HEK293 (cell line): ENCODE data around the gene NFIX.
A peak's percentile ranks its signal among the peaks of the same experiment; 100 is the strongest.

Experiments
- BCL11B ChIP-seq: fragments of 450-650 bp; formaldehyde crosslinking; IDR thresholded peaks from 2 replicates; pipeline ENCODE4 v1.5.1; 2016; ENCODE audit warnings: low read depth, missing biosample characterization, missing genetic modification characterization
- GLI4 ChIP-seq: fragments of 450-650 bp; formaldehyde crosslinking; IDR thresholded peaks from 2 replicates; pipeline ENCODE4 v1.5.1; 2016; ENCODE audit warnings: missing biosample characterization, missing genetic modification characterization
- KLF16 ChIP-seq: fragments of 450-650 bp; formaldehyde crosslinking; IDR thresholded peaks from 2 replicates; pipeline ENCODE4 v1.5.1; 2017; ENCODE audit warnings: missing biosample characterization, missing genetic modification characterization
- KLF9 ChIP-seq: fragments of 450-650 bp; formaldehyde crosslinking; IDR thresholded peaks from 2 replicates; pipeline ENCODE4 v1.5.1; 2016; ENCODE audit warnings: missing biosample characterization, missing genetic modification characterization, low read depth
- SP7 ChIP-seq: fragments of 450-650 bp; formaldehyde crosslinking; IDR thresholded peaks from 2 replicates; pipeline ENCODE4 v1.5.1; 2016; ENCODE audit warnings: missing biosample characterization, missing genetic modification characterization
- TRIM28 ChIP-seq: IDR thresholded peaks from 2 replicates; pipeline ENCODE4 v1.6.1; 2011; ENCODE audit warnings: low read length, control low read depth, borderline replicate concordance
- ZBTB20 ChIP-seq: fragments of 450-650 bp; formaldehyde crosslinking; IDR thresholded peaks from 2 replicates; pipeline ENCODE4 v1.5.1; 2016; ENCODE audit warnings: missing biosample characterization, missing genetic modification characterization
- ZBTB21 ChIP-seq: fragments of 450-650 bp; formaldehyde crosslinking; IDR thresholded peaks from 2 replicates; pipeline ENCODE4 v1.5.1; 2017; ENCODE audit warnings: missing biosample characterization, missing genetic modification characterization
- ZFP41 ChIP-seq: fragments of 450-650 bp; formaldehyde crosslinking; IDR thresholded peaks from 2 replicates; pipeline ENCODE4 v1.5.1; 2016; ENCODE audit warnings: missing biosample characterization, missing genetic modification characterization, borderline replicate concordance
- ZNF174 ChIP-seq: fragments of 450-650 bp; formaldehyde crosslinking; IDR thresholded peaks from 2 replicates; pipeline ENCODE4 v1.5.0; 2017; ENCODE audit warnings: missing biosample characterization, mild to moderate bottlenecking, missing genetic modification characterization
- ZNF239 ChIP-seq: fragments of 450-650 bp; formaldehyde crosslinking; IDR thresholded peaks from 2 replicates; pipeline ENCODE4 v1.5.1; 2016; ENCODE audit warnings: missing biosample characterization, missing genetic modification characterization
- ZNF311 ChIP-seq: fragments of 450-650 bp; formaldehyde crosslinking; IDR thresholded peaks from 2 replicates; pipeline ENCODE4 v1.5.1; 2017; ENCODE audit warnings: missing biosample characterization, missing genetic modification characterization, borderline replicate concordance
- ZNF341 ChIP-seq: fragments of 450-650 bp; formaldehyde crosslinking; IDR thresholded peaks from 2 replicates; pipeline ENCODE4; 2016; ENCODE audit warnings: low read depth, missing biosample characterization, missing genetic modification characterization
- ZNF354C ChIP-seq: fragments of 450-650 bp; formaldehyde crosslinking; IDR thresholded peaks from 2 replicates; pipeline ENCODE4 v1.5.1; 2016; ENCODE audit warnings: missing biosample characterization, missing genetic modification characterization, low read depth, borderline replicate concordance
- ZNF521 ChIP-seq: fragments of 450-650 bp; formaldehyde crosslinking; IDR thresholded peaks from 2 replicates; pipeline ENCODE4 v1.5.1; 2017; ENCODE audit warnings: missing biosample characterization, mild to moderate bottlenecking, missing genetic modification characterization
- ZNF530 ChIP-seq: fragments of 450-650 bp; formaldehyde crosslinking; IDR thresholded peaks from 2 replicates; pipeline ENCODE4 v1.5.1; 2016; ENCODE audit warnings: low read depth, missing biosample characterization, missing genetic modification characterization
- ZNF654 ChIP-seq: fragments of 450-650 bp; formaldehyde crosslinking; IDR thresholded peaks from 2 replicates; pipeline ENCODE4 v1.5.1; 2016; ENCODE audit warnings: low read depth, missing biosample characterization, missing genetic modification characterization
- TF ChIP-seq, protein P1 (sequence below): fragments of 450-650 bp; IDR thresholded peaks from 2 replicates; pipeline ENCODE4 v1.5.1; 2018; ENCODE audit warnings: missing biosample characterization, mild to moderate bottlenecking, missing genetic modification characterization
- TF ChIP-seq, protein P2 (sequence below): fragments of 450-650 bp; formaldehyde crosslinking; IDR thresholded peaks from 2 replicates; pipeline ENCODE4 v1.5.1; 2016; ENCODE audit warnings: missing biosample characterization, missing genetic modification characterization
- TF ChIP-seq, protein P3 (sequence below): fragments of 450-650 bp; formaldehyde crosslinking; conservative IDR thresholded peaks from 2 replicates; pipeline ENCODE4 v1.5.1; 2016; ENCODE audit warnings: low read depth, missing biosample characterization, missing genetic modification characterization
- TF ChIP-seq, protein P4 (sequence below): fragments of 450-650 bp; formaldehyde crosslinking; IDR thresholded peaks from 2 replicates; pipeline ENCODE4 v1.5.1; 2016; ENCODE audit warnings: missing biosample characterization, missing genetic modification characterization
- TF ChIP-seq, protein P5 (sequence below): fragments of 450-650 bp; formaldehyde crosslinking; IDR thresholded peaks from 2 replicates; pipeline ENCODE4 v1.5.1; 2016; ENCODE audit warnings: missing biosample characterization, missing genetic modification characterization
- TF ChIP-seq, protein P6 (sequence below): fragments of 450-650 bp; formaldehyde crosslinking; IDR thresholded peaks from 2 replicates; pipeline ENCODE4 v1.5.1; 2016; ENCODE audit warnings: missing biosample characterization, missing genetic modification characterization
- TF ChIP-seq, protein P7 (sequence below): fragments of 450-650 bp; formaldehyde crosslinking; IDR thresholded peaks from 2 replicates; pipeline ENCODE4 v1.5.1; 2016; ENCODE audit warnings: missing biosample characterization, missing genetic modification characterization

NFIX gene

DNA sequence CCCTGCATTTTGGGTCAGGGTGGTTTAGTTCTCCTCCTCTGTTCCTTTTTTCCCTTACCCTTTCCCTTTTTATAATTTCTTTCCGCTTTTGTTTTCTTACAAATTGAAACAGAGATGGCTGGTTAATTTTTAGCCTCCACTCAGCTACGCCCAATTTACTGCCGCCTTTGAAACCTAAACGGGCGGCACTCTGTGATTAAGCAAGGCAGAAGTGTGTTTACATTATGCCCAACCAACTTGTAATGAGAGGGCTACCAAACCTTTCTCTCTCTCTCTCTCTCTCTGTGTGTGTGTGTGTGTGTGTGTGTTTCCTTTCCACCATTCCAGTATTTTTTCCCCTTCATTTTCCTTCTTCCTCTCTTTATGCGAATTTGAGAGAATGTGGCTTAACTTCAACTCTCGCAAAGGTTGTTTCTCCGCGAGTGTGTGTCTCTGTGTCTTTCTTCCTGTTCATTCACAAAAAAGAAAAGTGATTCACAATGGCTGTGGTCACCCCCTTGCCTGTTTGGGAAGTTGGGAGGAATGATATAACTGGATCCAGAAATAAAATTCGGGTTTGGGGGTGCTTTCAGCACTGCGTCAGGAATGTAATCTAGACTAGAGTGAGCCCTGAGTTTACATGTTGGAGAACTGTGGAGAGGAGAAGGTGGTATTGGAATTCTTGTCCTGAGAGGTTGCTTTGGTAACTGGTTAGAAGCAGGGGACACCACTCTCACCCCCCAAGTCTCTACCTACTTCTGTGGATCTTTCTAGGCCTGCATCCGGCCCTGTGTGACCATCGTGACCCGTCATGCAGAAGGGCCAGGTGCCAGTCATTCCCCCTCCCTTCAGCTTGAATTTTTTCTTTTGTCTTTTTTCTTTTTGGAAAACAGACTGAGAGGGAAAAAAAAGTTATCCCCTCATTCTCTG is 31.4 kb downstream of the NFIX start (continued):
- TF ChIP-seq, protein P1, sequence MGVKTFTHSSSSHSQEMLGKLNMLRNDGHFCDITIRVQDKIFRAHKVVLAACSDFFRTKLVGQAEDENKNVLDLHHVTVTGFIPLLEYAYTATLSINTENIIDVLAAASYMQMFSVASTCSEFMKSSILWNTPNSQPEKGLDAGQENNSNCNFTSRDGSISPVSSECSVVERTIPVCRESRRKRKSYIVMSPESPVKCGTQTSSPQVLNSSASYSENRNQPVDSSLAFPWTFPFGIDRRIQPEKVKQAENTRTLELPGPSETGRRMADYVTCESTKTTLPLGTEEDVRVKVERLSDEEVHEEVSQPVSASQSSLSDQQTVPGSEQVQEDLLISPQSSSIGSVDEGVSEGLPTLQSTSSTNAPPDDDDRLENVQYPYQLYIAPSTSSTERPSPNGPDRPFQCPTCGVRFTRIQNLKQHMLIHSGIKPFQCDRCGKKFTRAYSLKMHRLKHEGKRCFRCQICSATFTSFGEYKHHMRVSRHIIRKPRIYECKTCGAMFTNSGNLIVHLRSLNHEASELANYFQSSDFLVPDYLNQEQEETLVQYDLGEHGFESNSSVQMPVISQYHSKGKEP = no peak
- TF ChIP-seq ZBTB20 (tag by site-specific recombination) (peak; percentile 50; the same call in 1 of the 2 replicates), GLI4 (tag by site-specific recombination) (no peak), ZNF311 (tag by site-specific recombination) (no peak), BCL11B (tag by site-specific recombination) (no peak), KLF16 (tag by site-specific recombination) (no peak), SP7 (tag by site-specific recombination) (peak; percentile 100), ZNF239 (no peak), ZFP41 (no peak), TRIM28 (no peak), ZNF354C (tag by site-specific recombination) (no peak), ZNF530 (tag by site-specific recombination) (0 out of 2 replicates have a peak, but pooled peaks have one; percentile 17), ZNF654 (tag by site-specific recombination) (no peak), KLF9 (tag by site-specific recombination) (no peak), ZBTB21 (peak; percentile 81), ZNF174 (tag by site-specific recombination) (no peak), ZNF521 (no peak), ZNF341 (tag by site-specific recombination) (no peak)
- TF ChIP-seq, protein P2, sequence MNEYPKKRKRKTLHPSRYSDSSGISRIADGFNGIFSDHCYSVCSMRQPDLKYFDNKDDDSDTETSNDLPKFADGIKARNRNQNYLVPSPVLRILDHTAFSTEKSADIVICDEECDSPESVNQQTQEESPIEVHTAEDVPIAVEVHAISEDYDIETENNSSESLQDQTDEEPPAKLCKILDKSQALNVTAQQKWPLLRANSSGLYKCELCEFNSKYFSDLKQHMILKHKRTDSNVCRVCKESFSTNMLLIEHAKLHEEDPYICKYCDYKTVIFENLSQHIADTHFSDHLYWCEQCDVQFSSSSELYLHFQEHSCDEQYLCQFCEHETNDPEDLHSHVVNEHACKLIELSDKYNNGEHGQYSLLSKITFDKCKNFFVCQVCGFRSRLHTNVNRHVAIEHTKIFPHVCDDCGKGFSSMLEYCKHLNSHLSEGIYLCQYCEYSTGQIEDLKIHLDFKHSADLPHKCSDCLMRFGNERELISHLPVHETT (tag by site-specific recombination) = peak; percentile 65; the same call in 1 of the 2 replicates
- TF ChIP-seq, protein P3, sequence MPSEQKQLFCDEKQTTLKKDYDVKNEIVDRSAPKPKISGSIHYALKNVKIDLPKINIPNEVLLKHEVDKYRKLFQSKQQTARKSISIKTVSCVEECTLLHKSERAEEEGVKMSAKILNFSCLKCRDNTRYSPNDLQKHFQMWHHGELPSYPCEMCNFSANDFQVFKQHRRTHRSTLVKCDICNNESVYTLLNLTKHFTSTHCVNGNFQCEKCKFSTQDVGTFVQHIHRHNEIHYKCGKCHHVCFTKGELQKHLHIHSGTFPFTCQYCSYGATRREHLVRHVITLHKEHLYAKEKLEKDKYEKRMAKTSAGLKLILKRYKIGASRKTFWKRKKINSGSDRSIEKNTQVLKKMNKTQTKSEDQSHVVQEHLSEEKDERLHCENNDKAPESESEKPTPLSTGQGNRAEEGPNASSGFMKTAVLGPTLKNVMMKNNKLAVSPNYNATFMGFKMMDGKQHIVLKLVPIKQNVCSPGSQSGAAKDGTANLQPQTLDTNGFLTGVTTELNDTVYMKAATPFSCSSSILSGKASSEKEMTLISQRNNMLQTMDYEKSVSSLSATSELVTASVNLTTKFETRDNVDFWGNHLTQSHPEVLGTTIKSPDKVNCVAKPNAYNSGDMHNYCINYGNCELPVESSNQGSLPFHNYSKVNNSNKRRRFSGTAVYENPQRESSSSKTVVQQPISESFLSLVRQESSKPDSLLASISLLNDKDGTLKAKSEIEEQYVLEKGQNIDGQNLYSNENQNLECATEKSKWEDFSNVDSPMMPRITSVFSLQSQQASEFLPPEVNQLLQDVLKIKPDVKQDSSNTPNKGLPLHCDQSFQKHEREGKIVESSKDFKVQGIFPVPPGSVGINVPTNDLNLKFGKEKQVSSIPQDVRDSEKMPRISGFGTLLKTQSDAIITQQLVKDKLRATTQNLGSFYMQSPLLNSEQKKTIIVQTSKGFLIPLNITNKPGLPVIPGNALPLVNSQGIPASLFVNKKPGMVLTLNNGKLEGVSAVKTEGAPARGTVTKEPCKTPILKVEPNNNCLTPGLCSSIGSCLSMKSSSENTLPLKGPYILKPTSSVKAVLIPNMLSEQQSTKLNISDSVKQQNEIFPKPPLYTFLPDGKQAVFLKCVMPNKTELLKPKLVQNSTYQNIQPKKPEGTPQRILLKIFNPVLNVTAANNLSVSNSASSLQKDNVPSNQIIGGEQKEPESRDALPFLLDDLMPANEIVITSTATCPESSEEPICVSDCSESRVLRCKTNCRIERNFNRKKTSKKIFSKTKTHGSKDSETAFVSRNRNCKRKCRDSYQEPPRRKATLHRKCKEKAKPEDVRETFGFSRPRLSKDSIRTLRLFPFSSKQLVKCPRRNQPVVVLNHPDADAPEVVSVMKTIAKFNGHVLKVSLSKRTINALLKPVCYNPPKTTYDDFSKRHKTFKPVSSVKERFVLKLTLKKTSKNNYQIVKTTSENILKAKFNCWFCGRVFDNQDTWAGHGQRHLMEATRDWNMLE (tag by site-specific recombination) = 0 out of 2 replicates have a peak, but pooled peaks have one; percentile 33
- TF ChIP-seq, protein P4, sequence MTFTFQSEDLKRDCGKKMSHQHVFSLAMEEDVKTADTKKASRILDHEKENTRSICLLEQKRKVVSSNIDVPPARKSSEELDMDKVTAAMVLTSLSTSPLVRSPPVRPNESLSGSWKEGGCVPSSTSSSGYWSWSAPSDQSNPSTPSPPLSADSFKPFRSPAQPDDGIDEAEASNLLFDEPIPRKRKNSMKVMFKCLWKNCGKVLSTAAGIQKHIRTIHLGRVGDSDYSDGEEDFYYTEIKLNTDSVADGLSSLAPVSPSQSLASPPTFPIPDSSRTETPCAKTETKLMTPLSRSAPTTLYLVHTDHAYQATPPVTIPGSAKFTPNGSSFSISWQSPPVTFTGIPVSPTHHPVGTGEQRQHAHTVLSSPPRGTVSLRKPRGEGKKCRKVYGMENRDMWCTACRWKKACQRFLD (tag by site-specific recombination) = no peak
- TF ChIP-seq, protein P5, sequence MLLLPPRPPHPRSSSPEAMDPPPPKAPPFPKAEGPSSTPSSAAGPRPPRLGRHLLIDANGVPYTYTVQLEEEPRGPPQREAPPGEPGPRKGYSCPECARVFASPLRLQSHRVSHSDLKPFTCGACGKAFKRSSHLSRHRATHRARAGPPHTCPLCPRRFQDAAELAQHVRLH (tag by site-specific recombination) = peak; percentile 97
- TF ChIP-seq, protein P6, sequence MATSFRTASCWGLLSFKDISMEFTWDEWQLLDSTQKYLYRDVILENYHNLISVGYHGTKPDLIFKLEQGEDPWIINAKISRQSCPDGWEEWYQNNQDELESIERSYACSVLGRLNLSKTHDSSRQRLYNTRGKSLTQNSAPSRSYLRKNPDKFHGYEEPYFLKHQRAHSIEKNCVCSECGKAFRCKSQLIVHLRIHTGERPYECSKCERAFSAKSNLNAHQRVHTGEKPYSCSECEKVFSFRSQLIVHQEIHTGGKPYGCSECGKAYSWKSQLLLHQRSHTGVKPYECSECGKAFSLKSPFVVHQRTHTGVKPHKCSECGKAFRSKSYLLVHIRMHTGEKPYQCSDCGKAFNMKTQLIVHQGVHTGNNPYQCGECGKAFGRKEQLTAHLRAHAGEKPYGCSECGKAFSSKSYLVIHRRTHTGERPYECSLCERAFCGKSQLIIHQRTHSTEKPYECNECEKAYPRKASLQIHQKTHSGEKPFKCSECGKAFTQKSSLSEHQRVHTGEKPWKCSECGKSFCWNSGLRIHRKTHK (tag by site-specific recombination) = no peak
- TF ChIP-seq, protein P7, sequence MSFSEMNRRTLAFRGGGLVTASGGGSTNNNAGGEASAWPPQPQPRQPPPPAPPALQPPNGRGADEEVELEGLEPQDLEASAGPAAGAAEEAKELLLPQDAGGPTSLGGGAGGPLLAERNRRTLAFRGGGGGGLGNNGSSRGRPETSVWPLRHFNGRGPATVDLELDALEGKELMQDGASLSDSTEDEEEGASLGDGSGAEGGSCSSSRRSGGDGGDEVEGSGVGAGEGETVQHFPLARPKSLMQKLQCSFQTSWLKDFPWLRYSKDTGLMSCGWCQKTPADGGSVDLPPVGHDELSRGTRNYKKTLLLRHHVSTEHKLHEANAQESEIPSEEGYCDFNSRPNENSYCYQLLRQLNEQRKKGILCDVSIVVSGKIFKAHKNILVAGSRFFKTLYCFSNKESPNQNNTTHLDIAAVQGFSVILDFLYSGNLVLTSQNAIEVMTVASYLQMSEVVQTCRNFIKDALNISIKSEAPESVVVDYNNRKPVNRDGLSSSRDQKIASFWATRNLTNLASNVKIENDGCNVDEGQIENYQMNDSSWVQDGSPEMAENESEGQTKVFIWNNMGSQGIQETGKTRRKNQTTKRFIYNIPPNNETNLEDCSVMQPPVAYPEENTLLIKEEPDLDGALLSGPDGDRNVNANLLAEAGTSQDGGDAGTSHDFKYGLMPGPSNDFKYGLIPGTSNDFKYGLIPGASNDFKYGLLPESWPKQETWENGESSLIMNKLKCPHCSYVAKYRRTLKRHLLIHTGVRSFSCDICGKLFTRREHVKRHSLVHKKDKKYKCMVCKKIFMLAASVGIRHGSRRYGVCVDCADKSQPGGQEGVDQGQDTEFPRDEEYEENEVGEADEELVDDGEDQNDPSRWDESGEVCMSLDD (tag by site-specific recombination) = no peak; the same call in 1 of the 2 replicates
